Ishikawa (cell line): ENCODE results near the gene INPPL1.

Experiments
- CREB1 ChIP-seq: IDR thresholded peaks from 2 replicates; pipeline ENCODE4 v1.6.1; 2012; ENCODE audit warnings: low read depth
- EGR1 ChIP-seq: IDR thresholded peaks from 2 replicates; pipeline ENCODE4 v1.6.1; 2012
- EP300 ChIP-seq: IDR thresholded peaks from 2 replicates; pipeline ENCODE4 v1.6.1; 2012; ENCODE audit warnings: borderline replicate concordance
- FOXM1 ChIP-seq: IDR thresholded peaks from 2 replicates; pipeline ENCODE4 v1.6.1; 2012; ENCODE audit warnings: low read depth, borderline replicate concordance
- MAX ChIP-seq: IDR thresholded peaks from 2 replicates; pipeline ENCODE4 v1.6.1; 2012
- REST ChIP-seq: IDR thresholded peaks from 2 replicates; pipeline ENCODE4 v1.6.1; 2012; ENCODE audit warnings: low read depth, mild to moderate bottlenecking
- TAF1 ChIP-seq: IDR thresholded peaks from 2 replicates; pipeline ENCODE4 v1.6.1; 2012; ENCODE audit warnings: low read depth, mild to moderate bottlenecking
- TEAD4 ChIP-seq: IDR thresholded peaks from 2 replicates; pipeline ENCODE4 v1.6.1; 2012

DNA sequence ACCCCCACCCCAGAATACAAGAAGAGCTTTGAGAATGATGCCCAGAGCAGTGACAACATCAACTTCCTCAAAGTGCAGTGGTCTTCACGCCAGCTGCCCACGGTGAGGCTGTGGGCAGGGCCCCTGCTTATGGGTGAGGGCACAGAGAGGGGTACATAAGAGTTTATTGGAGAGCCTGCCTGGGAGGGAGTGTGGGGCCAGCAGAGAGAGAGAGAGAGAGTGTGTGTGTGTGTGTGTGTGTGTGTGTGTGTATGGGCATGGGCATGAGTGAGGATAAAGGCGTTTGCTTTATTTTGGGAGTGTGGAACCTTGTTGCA lies 9.9 kb downstream of the INPPL1 start:
- TF ChIP-seq EP300 = no peak
- no peak for TF ChIP-seq TAF1
- TF ChIP-seq EGR1 = no peak
- TF ChIP-seq REST = no peak
- no peak for TF ChIP-seq TEAD4
- no peak for TF ChIP-seq FOXM1
- no peak for TF ChIP-seq CREB1
- no peak for TF ChIP-seq MAX
